ENCODE results near the gene HDLBP. TPM values are rescaled to one million over a fixed set of nuclear protein-coding genes. Genes with fewer than 3 reads are reported as not detected.

The HDLBP gene
- total RNA-seq, 4 donors from 2014 or later, result 239 to 310 (median 273) TPM

DNA sequence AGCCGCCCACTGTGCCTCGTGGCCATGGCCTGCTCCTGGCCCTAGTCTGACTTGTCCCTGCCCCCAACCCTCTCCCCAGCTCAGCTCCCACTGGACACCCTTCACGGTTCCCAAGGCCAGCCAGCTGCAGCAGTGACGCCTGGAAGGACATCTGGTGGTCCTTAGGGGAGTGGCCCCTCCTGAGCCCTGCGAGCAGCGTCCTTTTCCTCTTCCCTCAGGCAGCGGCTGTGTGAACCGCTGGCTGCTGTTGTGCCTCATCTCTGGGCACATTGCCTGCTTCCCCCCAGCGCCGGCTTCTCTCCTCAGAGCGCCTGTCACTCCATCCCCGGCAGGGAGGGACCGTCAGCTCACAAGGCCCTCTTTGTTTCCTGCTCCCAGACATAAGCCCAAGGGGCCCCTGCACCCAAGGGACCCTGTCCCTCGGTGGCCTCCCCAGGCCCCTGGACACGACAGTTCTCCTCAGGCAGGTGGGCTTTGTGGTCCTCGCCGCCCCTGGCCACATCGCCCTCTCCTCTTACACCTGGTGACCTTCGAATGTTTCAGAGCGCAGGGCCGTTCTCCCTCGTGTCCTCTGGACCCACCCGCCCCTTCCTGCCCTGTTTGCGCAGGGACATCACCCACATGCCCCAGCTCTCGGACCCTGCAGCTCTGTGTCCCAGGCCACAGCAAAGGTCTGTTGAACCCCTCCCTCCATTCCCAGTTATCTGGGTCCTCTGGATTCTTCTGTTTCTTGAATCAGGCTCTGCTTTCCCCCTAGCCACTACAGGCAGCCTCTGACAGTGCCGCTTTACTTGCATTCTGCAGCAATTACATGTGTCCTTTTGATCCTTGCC is 91.2 kb downstream of the HDLBP start:
- WGBS, 2 donors, result 43 to 54% methylated on average over 18 to 19 of the region's 26 CpGs
- Histone ChIP-seq H3K4me3 (no peak overlapping the region), H3K36me3 (peaks cover 22 to 44% (median 24%) of the 10 kb centered on the region in 3 donors), H3K4me1 (peaks cover 4 to 19% (median 6%) of the 10 kb centered on the region in 3 donors), H3K9me3 (no peaks in the 10 kb centered on the region), H3K27me3 (no peaks in the 10 kb centered on the region), H3K27ac (no peak overlapping the region)
- no peak for DNase-seq
- no peak for TF ChIP-seq POLR2A (IDR thresholded peaks at IDR 0.05)
- TF ChIP-seq, protein P1, sequence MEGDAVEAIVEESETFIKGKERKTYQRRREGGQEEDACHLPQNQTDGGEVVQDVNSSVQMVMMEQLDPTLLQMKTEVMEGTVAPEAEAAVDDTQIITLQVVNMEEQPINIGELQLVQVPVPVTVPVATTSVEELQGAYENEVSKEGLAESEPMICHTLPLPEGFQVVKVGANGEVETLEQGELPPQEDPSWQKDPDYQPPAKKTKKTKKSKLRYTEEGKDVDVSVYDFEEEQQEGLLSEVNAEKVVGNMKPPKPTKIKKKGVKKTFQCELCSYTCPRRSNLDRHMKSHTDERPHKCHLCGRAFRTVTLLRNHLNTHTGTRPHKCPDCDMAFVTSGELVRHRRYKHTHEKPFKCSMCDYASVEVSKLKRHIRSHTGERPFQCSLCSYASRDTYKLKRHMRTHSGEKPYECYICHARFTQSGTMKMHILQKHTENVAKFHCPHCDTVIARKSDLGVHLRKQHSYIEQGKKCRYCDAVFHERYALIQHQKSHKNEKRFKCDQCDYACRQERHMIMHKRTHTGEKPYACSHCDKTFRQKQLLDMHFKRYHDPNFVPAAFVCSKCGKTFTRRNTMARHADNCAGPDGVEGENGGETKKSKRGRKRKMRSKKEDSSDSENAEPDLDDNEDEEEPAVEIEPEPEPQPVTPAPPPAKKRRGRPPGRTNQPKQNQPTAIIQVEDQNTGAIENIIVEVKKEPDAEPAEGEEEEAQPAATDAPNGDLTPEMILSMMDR (IDR thresholded peaks at IDR 0.05), result no peak
- intact Hi-C loops (cut with DNase I), result no loop called here

DNA sequence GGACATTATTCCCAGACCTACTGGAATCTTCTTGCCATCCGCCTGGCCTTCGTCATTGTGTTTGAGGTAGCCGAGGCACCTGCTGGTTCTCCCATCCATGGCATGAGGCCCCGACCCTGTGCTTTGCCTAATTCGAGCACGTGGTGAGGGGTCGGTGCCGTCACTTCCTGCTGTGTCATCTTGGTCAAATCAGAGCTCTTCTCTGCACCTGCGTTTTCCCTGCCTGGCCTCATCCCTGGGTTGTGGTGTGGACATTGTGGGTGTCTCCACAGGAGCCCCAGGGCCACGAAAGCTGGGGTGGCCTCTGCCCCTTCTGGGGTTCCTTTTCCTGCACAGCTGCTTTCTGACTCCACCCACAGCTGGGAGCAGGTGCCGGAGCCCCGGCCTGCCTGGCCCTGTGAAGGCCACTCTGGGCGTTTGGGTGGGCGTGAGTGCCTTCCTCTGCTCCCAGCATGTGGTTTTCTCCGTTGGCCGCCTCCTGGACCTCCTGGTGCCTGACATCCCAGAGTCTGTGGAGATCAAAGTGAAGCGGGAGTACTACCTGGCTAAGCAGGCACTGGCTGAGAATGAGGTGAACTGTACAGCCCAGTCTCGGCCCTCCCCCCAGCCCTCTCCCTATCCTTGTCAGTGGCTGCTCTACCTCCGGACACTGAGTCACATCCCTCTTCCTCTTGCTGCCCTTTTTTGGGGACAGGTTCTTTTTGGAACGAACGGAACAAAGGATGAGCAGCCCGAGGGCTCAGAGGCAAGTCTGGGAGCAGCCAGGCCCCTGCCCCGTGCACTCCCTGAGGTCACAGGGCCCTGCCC is 92.1 kb downstream of the HDLBP start:
- Histone ChIP-seq H3K4me1 (peaks cover 8 to 27% (median 13%) of the 10 kb centered on the region in 3 donors), H3K27ac (no peak overlapping the region), H3K27me3 (no peaks in the 10 kb centered on the region), H3K36me3 (peaks cover 14 to 35% (median 16%) of the 10 kb centered on the region in 3 donors), H3K4me3 (no peak overlapping the region), H3K9me3 (no peaks in the 10 kb centered on the region)
- DNase-seq, result no peak
- intact Hi-C loops (cut with DNase I), result no loop called here
- no peak for TF ChIP-seq POLR2A (IDR thresholded peaks at IDR 0.05)
- TF ChIP-seq, protein P1 (IDR thresholded peaks at IDR 0.05), result no peak
- WGBS, 2 donors, result 67 to 70% methylated on average over 2 to 18 of the region's 23 CpGs

DNA sequence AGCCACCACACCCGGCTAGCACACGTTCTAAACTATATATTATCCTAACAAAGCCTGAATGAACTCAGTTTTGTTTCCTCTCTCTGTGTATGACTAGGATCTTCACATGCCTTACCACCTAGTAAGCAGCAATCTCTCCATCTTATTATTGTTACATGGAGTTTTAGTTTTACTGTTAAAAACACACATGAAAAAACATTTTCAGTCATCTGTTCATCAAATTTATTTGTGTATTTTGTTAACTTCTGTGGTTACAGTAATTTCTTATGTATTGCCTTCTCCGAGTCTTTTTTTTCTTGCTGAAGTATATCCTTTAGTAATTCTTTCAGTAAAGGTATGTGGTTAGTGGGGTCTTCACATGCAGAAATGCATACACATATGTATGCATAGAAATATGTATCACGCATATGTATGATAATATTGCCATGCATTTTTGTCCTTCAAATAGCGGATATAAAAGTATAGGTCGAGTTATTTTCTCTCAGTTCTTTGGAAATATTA is 95.6 kb downstream of the HDLBP start:
- Histone ChIP-seq H3K9me3 (no peaks in the 10 kb centered on the region), H3K4me1 (peaks cover 11 to 40% (median 16%) of the 10 kb centered on the region in 3 donors), H3K27me3 (no peaks in the 10 kb centered on the region), H3K27ac (no peak overlapping the region), H3K36me3 (peaks cover 0 to under 1% (median 0%) of the 10 kb centered on the region in 3 donors), H3K4me3 (no peak overlapping the region)
- intact Hi-C loops (cut with DNase I), result no loop called here
- DNase-seq, result no peak
- WGBS, 2 donors, result 77 to 78% methylated on average over 6 of the region's 6 CpGs
- TF ChIP-seq, protein P1 (IDR thresholded peaks at IDR 0.05), result no peak
- no peak for TF ChIP-seq POLR2A (IDR thresholded peaks at IDR 0.05)

DNA sequence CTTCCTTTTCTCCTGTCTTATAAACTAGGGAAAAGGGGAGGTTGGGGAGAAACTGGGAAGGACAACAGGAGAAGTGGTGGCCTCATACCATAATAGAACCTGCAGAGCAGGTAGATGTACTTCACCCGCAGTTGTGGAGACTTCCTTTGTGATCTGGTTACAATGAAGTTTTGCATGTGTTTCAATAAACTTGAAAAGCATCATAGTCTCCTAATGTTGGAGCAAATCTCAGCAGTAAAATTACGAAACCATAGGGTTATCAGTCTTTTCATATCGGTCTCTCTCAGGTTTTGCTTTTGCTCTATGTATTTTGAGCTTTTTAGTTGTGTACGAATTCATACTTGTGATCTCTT is 96.5 kb downstream of the HDLBP start:
- Histone ChIP-seq H3K27me3 (no peaks in the 10 kb centered on the region), H3K9me3 (no peaks in the 10 kb centered on the region), H3K4me3 (peak overlapping the region in 3 of 4 donors; percentile 50 to 85 (median 65)), H3K4me1 (peaks cover 7 to 31% (median 12%) of the 10 kb centered on the region in 3 donors), H3K27ac (peak overlapping the region in 1 of 4 donors; percentile 40), H3K36me3 (no peaks in the 10 kb centered on the region)
- no peak for DNase-seq
- TF ChIP-seq, protein P1 (IDR thresholded peaks at IDR 0.05), result no peak
- TF ChIP-seq POLR2A (IDR thresholded peaks at IDR 0.05), result no peak
- WGBS, 2 donors, result 45 to 46% methylated on average over 4 of the region's 4 CpGs
- intact Hi-C loops (cut with DNase I), result no loop called here
